CD8-positive, alpha-beta memory T cell (primary cell): Measurements from ENCODE around the gene POT1. TPM values are rescaled to one million over a fixed set of nuclear protein-coding genes. Genes with fewer than 3 reads are reported as not detected.
A peak's percentile ranks its signal among the peaks of the same experiment; 100 is the strongest.

Source experiments
- CTCF ChIA-PET: fragments of 350-600 bp; sonication (Branson Sonifier 250); formaldehyde crosslinking; loops from one replicate; lab custom pipeline; 2021; ENCODE audit warnings: antibody characterized with exemption; lab: Charles Lee
- POLR2A ChIA-PET: fragments of 350-600 bp; sonication (Branson Sonifier 250); formaldehyde crosslinking; loops from one replicate; lab custom pipeline; 2021; ENCODE audit warnings: antibody characterized with exemption; lab: Charles Lee
- DNase-seq, 5 donors: peaks; one replicate each; pipeline versions ENCODE4 v3.0.0 to v3.0.0-alpha.2; 2020 to 2022; ENCODE audit warnings: mixed read lengths in 1 of 5
- H3K27ac ChIP-seq: one replicate; pipeline ENCODE4 v1.7.0; 2013; ENCODE audit warnings: low read depth, mild to moderate bottlenecking, low read length, moderate library complexity
- H3K27me3 ChIP-seq: 2 replicates; pipeline ENCODE4 v1.7.0; 2013; ENCODE audit warnings: low read length, mild to moderate bottlenecking; ENCODE audit not compliant: insufficient read depth, poor library complexity, severe bottlenecking
- H3K36me3 ChIP-seq: 2 replicates; pipeline ENCODE4 v1.7.0; 2013; ENCODE audit warnings: mild to moderate bottlenecking, low read length, moderate library complexity; ENCODE audit not compliant: insufficient read depth
- H3K4me1 ChIP-seq: 2 replicates; pipeline ENCODE4 v1.7.0; 2013; ENCODE audit warnings: mild to moderate bottlenecking, low read length, moderate library complexity; ENCODE audit not compliant: insufficient read depth
- H3K4me3 ChIP-seq: 2 replicates; pipeline ENCODE4 v1.7.0; 2013; ENCODE audit warnings: mild to moderate bottlenecking, low read length
- H3K9me3 ChIP-seq: 2 replicates; pipeline ENCODE4 v1.7.0; 2013; ENCODE audit warnings: mild to moderate bottlenecking, low read length
- H3K27ac Mint-ChIP-seq, 8 donors: one replicate each; pipeline ENCODE4 v1.8.0; 2020 to 2021; ENCODE audit warnings: mixed read lengths in 8 of 8, mild to moderate bottlenecking in 6 of 8, inconsistent platforms in 3 of 8, moderate library complexity in 3 of 8
- H3K27me3 Mint-ChIP-seq, 2 donors: one replicate each; pipeline ENCODE4 v1.8.0; 2020 to 2021; ENCODE audit warnings: mixed read lengths in 2 of 2, mild to moderate bottlenecking in 1 of 2, moderate library complexity in 1 of 2
- H3K36me3 Mint-ChIP-seq, 3 donors: one replicate each; pipeline ENCODE4 v1.8.0; 2020 to 2021; ENCODE audit warnings: mixed read lengths in 3 of 3, inconsistent platforms in 1 of 3, mild to moderate bottlenecking in 1 of 3
- H3K4me1 Mint-ChIP-seq, 3 donors: one replicate each; pipeline ENCODE4 v1.8.0; 2020 to 2021; ENCODE audit warnings: mixed read lengths in 3 of 3, inconsistent platforms in 1 of 3, mild to moderate bottlenecking in 1 of 3
- H3K4me3 Mint-ChIP-seq, 7 donors: one replicate each; pipeline ENCODE4 v1.8.0; 2020 to 2021; ENCODE audit warnings: mixed read lengths in 7 of 7, mild to moderate bottlenecking in 6 of 7, moderate library complexity in 4 of 7, inconsistent platforms in 2 of 7
- H3K9me3 Mint-ChIP-seq, 5 donors: one replicate each; pipeline ENCODE4 v1.8.0; 2020 to 2022; ENCODE audit warnings: mixed read lengths in 5 of 5, mild to moderate bottlenecking in 3 of 5, moderate library complexity in 2 of 5, inconsistent platforms in 1 of 5
- polyA plus RNA-seq: library from polyadenylated mRNA; unstranded; fragments of 300-500 nt; fragmentation: Illumina TruSeq; gene quantifications from one replicate; pipeline ENCODE4 v1.2.3, GENCODE V29; 2021
- total RNA-seq, 2 experiments: library from RNA; stranded (reverse); gene quantifications; one replicate each; pipeline ENCODE4 v1.2.3, GENCODE V29; 2021

The POT1 gene
- total and polyA plus RNA-seq, 3 experiments from 2014 or later, result 21.8 to 34.2 (median 24.0) TPM

DNA sequence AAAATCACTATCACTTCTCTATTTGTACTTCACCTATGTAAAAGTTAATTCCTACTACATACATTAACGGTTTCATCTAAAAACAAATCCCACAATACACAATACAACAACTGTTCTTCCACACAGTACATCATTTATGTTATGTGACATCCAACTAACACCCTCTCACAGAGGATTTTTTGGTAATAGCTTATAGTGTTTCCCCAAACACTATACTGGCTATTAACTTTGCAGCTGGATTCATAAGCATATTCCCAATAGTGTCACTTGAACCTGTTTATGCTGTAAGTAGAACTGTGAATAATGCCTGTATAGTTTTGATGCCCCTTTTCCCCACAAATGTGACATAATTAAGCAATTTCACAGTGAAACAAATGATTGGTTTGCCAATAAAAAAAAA, 49.9 kb downstream of the POT1 start:
- Mint-ChIP-seq H3K36me3 (peaks cover 5 to 14% (median 7%) of the 10 kb centered on the region in 3 donors), H3K9me3 (no peaks in the 10 kb centered on the region), H3K27ac (no peak overlapping the region), H3K4me1 (no peaks in the 10 kb centered on the region), H3K4me3 (no peak overlapping the region), H3K27me3 (no peaks in the 10 kb centered on the region)
- no peak for DNase-seq
- H3K27ac ChIP-seq, result no peak overlapping the region
- no peaks in the 10 kb centered on the region for H3K4me1 ChIP-seq
- no peak overlapping the region for H3K4me3 ChIP-seq
- no peaks in the 10 kb centered on the region for H3K27me3 ChIP-seq
- ChIA-PET POLR2A (no interaction called here), CTCF (no interaction called here)
- H3K36me3 ChIP-seq, result no peaks in the 10 kb centered on the region
- H3K9me3 ChIP-seq, result no peaks in the 10 kb centered on the region

DNA sequence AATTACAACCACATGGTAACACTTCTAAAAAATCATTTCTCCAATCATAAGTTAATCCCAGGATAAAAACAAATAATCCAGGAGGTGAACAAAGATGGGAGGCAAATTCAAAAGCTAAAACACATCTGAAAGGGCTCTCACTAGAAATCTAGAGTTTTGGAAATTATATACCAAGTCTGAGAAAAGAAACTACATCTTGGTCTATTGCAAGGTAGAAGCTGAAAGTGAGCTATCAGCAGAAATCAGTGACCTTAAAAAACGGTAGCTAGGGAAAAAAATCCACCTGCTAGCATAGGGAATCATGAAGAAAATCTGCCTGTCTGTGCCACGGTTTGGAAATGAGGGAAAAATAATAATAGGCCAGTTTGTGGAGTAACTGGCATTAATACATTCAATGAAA, 50.5 kb downstream of the POT1 start:
- ChIA-PET POLR2A (no interaction called here), CTCF (no interaction called here)
- no peak for DNase-seq
- Histone ChIP-seq H3K4me3 (no peak overlapping the region), H3K27me3 (no peaks in the 10 kb centered on the region), H3K9me3 (no peaks in the 10 kb centered on the region), H3K27ac (no peak overlapping the region), H3K36me3 (no peaks in the 10 kb centered on the region), H3K4me1 (no peaks in the 10 kb centered on the region)
- Mint-ChIP-seq H3K4me1 (no peaks in the 10 kb centered on the region), H3K27ac (no peak overlapping the region), H3K4me3 (no peak overlapping the region), H3K27me3 (no peaks in the 10 kb centered on the region), H3K36me3 (peaks cover 5 to 12% (median 5%) of the 10 kb centered on the region in 3 donors), H3K9me3 (no peaks in the 10 kb centered on the region)

DNA sequence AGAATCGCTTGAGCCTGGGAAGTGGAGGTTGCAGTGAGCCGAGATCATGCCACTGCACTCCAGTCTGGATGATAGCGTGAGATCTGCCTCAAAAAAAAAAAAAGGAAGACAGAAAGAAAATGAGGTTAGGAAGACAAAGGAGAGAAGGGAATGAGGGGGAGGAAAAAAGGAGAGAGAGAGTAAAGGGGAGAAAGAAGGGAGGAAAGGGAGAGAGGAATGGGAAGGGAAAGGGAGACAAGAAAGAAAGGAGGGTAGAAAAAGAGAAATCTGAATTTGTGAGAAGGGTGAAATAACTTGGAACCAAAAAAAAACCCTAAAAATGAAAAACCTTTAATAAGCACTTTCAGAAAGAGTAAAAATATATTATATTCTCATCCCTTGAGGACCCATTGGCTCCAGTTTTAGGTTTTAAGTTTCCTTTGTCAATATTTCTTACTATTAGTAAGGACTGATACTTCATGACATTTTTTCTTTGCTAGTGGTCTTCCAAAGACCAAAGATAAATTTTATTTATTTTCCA, 54.9 kb downstream of the POT1 start:
- no peak overlapping the region for H3K4me3 Mint-ChIP-seq

DNA sequence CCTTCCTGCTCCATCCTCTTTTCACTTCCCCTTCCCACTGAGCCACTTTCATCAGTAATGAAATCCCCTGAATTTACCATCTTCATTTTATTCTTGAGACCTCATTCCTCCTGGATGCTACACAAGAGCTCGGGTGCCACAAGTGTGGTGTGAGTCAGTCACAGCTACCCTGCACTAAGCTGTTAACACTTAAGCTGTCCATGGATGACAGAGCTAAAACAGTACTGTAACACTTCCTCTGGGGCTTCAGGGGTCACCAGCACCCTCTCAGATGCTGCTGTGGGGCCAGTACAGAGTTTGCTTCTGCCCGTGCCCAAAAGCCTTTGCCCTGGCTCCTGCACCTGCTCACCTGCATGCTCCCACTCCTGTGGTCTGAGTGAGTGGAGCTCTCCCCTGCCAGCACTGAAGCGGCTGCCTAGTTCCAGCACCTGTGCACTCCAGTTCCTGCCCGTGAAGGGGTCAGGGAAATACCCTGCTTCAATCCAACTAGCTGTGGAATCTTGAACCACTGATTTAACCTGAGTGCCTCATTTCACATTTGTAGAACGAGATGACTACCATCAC, 71.9 kb downstream of the POT1 start:
- Mint-ChIP-seq H3K36me3 (peaks cover 5 to 52% (median 10%) of the 10 kb centered on the region in 3 donors), H3K4me1 (peaks cover 0 to 2% (median 0%) of the 10 kb centered on the region in 3 donors), H3K27ac (no peak overlapping the region), H3K27me3 (no peaks in the 10 kb centered on the region), H3K9me3 (no peaks in the 10 kb centered on the region), H3K4me3 (no peak overlapping the region)
- POLR2A ChIA-PET, result no interaction called here
- H3K9me3 ChIP-seq, result no peaks in the 10 kb centered on the region
- H3K4me1 ChIP-seq, result no peaks in the 10 kb centered on the region
- no peaks in the 10 kb centered on the region for H3K36me3 ChIP-seq
- no peaks in the 10 kb centered on the region for H3K27me3 ChIP-seq
- DNase-seq, result no peak
- CTCF ChIA-PET, result interaction anchor here (0.6 kb wide), 1 partner anchor 28 kb away, joined by 3 read pairs; no protein-coding TSS in a partner anchor
- H3K4me3 ChIP-seq, result no peak overlapping the region
- no peak overlapping the region for H3K27ac ChIP-seq

More for the DNA sequence above, 54.9 kb downstream of the POT1 start:
- Histone ChIP-seq H3K9me3 (no peaks in the 10 kb centered on the region), H3K36me3 (no peaks in the 10 kb centered on the region), H3K27me3 (no peaks in the 10 kb centered on the region), H3K4me1 (no peaks in the 10 kb centered on the region), H3K4me3 (no peak overlapping the region), H3K27ac (no peak overlapping the region)
- ChIA-PET POLR2A (no interaction called here), CTCF (no interaction called here)
- Mint-ChIP-seq H3K27ac (no peak overlapping the region), H3K36me3 (peaks cover 8 to 17% (median 9%) of the 10 kb centered on the region in 3 donors), H3K4me1 (no peaks in the 10 kb centered on the region), H3K27me3 (no peaks in the 10 kb centered on the region), H3K9me3 (no peaks in the 10 kb centered on the region)
- DNase-seq, result no peak

DNA sequence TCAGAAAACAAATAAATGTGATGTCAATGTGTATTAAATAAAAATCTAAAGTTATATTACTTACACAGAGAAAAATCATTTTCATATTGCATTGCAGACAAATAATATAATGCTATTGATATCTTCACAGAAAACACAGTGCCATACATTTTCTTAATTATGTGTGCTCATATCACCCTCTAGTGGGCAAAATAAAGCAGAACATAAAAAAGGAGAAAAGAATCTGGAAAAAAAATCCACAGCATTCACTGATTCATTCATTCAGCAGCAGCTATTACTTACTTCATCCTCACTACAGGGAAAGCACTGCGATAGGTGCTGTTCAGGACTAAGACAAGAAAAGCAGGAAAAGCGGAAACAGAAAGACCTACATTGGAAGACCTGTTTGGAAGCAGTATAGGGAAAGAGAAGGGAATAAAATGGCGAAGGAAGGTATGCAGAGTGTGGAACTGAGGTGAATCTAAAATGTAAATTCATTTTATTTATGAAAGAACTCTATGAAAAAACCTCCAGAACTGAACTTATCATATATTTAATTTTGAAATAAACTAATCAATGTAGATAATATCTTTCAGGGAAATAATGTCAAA, 73.2 kb downstream of the POT1 start:
- H3K27me3 Mint-ChIP-seq, result no peaks in the 10 kb centered on the region
- ChIA-PET CTCF (no interaction called here), POLR2A (no interaction called here)
- H3K27ac Mint-ChIP-seq, result peak overlapping the region in 2 of 8 donors; percentile 58 to 62
- no peak overlapping the region for H3K4me3 ChIP-seq
- no peaks in the 10 kb centered on the region for H3K4me1 ChIP-seq
- H3K36me3 ChIP-seq, result no peaks in the 10 kb centered on the region
- H3K4me1 Mint-ChIP-seq, result peaks cover 0 to 2% (median 0%) of the 10 kb centered on the region in 3 donors
- no peaks in the 10 kb centered on the region for H3K27me3 ChIP-seq
- H3K27ac ChIP-seq, result no peak overlapping the region
- DNase-seq, result peak in 1 of 5 donors; percentile 2
- H3K9me3 ChIP-seq, result no peaks in the 10 kb centered on the region
- no peaks in the 10 kb centered on the region for H3K9me3 Mint-ChIP-seq
- H3K36me3 Mint-ChIP-seq, result peaks cover 4 to 46% (median 5%) of the 10 kb centered on the region in 3 donors
- H3K4me3 Mint-ChIP-seq, result no peak overlapping the region

DNA sequence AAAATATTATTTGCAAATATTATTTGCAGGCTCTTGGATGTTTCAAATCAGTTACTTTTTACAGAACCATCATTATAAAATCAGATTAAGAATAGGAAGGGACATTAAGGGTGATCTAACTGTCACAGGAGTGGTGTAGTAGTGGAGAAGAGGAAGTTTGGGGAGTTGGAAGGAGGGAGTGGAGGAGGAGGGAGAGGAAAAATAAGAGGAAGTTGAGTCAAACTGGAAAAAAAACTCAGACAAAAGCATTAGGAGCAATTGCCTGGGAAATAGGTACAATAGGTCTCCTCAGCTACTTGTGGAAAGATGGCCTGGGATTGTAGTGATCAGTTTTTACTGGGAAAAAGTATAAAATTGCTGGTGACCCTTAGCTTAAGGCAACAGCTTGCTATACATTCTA, 86.3 kb downstream of the POT1 start:
- Mint-ChIP-seq H3K4me3 (no peak overlapping the region), H3K36me3 (peaks cover 13 to 45% (median 18%) of the 10 kb centered on the region in 3 donors), H3K4me1 (peaks cover 0 to 5% (median 0%) of the 10 kb centered on the region in 3 donors), H3K9me3 (no peaks in the 10 kb centered on the region), H3K27me3 (no peaks in the 10 kb centered on the region), H3K27ac (no peak overlapping the region)
- Histone ChIP-seq H3K27me3 (no peaks in the 10 kb centered on the region), H3K36me3 (peaks cover 6% of the 10 kb centered on the region), H3K9me3 (no peaks in the 10 kb centered on the region), H3K27ac (no peak overlapping the region), H3K4me1 (no peaks in the 10 kb centered on the region), H3K4me3 (no peak overlapping the region)
- DNase-seq, result no peak
- POLR2A ChIA-PET, result no interaction called here
- CTCF ChIA-PET, result interaction anchor here (0.7 kb wide), 1 partner anchor 23 kb away, joined by 3 read pairs; no protein-coding TSS in a partner anchor

DNA sequence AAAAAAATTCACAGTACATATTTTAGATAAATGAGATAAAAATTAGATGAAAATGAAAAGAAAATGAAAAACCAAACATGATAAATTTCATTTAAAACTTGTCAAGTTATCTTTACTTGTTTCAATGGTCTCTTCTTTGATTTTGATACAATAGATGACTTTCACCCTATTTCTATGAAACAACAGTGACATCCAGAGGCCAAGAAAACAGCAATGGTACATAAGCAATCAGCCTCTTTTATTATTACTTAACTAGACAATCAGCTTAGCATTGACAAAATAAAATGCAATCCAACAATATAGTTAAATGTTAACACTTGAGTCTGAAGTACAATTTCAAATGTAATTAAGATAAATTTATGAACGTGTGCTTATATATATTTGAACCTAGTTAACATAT, 89.2 kb downstream of the POT1 start:
- POLR2A ChIA-PET, result no interaction called here
- no peak overlapping the region for H3K4me3 ChIP-seq
- H3K36me3 Mint-ChIP-seq, result peaks cover 0 to 35% (median 5%) of the 10 kb centered on the region in 3 donors
- H3K4me1 Mint-ChIP-seq, result peaks cover 0 to 5% (median 0%) of the 10 kb centered on the region in 3 donors
- no peaks in the 10 kb centered on the region for H3K27me3 Mint-ChIP-seq
- H3K27ac ChIP-seq, result no peak overlapping the region
- no peaks in the 10 kb centered on the region for H3K9me3 Mint-ChIP-seq
- CTCF ChIA-PET, result no interaction called here
- H3K27me3 ChIP-seq, result no peaks in the 10 kb centered on the region
- no peak for DNase-seq
- no peak overlapping the region for H3K4me3 Mint-ChIP-seq
- no peak overlapping the region for H3K27ac Mint-ChIP-seq
- H3K9me3 ChIP-seq, result no peaks in the 10 kb centered on the region
- H3K36me3 ChIP-seq, result no peaks in the 10 kb centered on the region
- no peaks in the 10 kb centered on the region for H3K4me1 ChIP-seq

DNA sequence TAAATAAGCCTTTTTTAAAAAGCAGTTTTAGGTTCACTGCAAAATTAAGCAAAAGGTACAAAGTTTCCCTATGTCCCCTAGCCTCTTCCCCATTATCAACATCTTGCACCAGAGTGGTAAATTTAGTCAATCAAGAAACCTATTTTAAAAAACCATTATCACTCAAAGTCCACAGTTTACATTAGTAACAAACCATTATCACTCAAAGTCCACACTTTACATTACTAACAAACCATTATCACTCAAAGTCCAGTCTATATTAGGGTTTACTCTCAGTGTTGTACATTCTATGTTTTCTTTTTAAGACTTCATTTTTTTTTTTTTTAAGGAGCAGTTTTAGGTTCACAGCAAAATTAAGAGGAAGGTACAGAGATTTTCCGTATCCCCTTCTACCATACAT, 89.9 kb downstream of the POT1 start:
- ChIA-PET POLR2A (no interaction called here), CTCF (no interaction called here)

More for the DNA sequence above, 89.9 kb downstream of the POT1 start:
- Histone ChIP-seq H3K4me3 (no peak overlapping the region), H3K27ac (no peak overlapping the region), H3K27me3 (no peaks in the 10 kb centered on the region), H3K36me3 (no peaks in the 10 kb centered on the region), H3K4me1 (no peaks in the 10 kb centered on the region), H3K9me3 (no peaks in the 10 kb centered on the region)
- Mint-ChIP-seq H3K36me3 (peaks cover 3 to 37% (median 6%) of the 10 kb centered on the region in 3 donors), H3K9me3 (no peaks in the 10 kb centered on the region), H3K4me3 (no peak overlapping the region), H3K4me1 (peaks cover 0 to under 1% (median 0%) of the 10 kb centered on the region in 3 donors), H3K27ac (peak overlapping the region in 2 of 8 donors; percentile 16 to 29), H3K27me3 (no peaks in the 10 kb centered on the region)
- no peak for DNase-seq
